ENCODE data around the gene SMG6. TPM values are rescaled to one million over a fixed set of nuclear protein-coding genes. Genes with fewer than 3 reads are reported as not detected.

SMG6 gene
- total and polyA plus RNA-seq, 2 of the 8 experiments (the other 6 are each of a cell fraction or from before 2014, with no cell fraction given), result 18.5 to 25.2 TPM

DNA sequence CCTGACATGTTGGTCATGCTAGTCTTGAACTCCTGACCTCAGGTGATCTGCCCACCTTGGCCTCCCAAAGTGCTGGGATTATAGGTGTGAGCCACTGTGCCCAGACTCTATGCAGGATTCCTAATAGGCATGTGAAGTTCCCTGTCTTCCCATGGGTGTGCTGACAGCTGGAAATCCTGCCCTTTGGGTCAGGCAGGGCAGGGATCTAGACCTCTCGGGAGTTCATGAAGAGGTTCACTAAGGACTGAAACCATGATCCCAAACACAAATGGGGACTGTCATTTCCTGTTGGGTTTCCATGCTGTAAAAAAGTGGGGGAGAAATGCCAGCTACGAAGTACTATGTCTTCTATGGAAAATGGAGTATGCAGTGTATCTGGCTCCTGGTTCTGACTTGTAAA, 196.5 kb downstream of the SMG6 start (continued):
- TF ChIP-seq USF2 (IDR thresholded peaks at IDR 0.05; ENCODE audit: low read length) (no peak), MAFK (IDR thresholded peaks at IDR 0.05; ENCODE audit: low read depth, low read length) (no peak), SIX5 (IDR thresholded peaks at IDR 0.05; ENCODE audit: low read depth, low read length) (no peak), RXRA (IDR thresholded peaks at IDR 0.05; ENCODE audit: insufficient read depth, low read depth, low read length) (no peak), GTF2F1 (IDR thresholded peaks at IDR 0.05; ENCODE audit: borderline replicate concordance, low read depth, low read length) (no peak)
